Glutamatergic neuron (in vitro differentiated cells): ENCODE results near the gene FANCI. TPM values are rescaled to one million over a fixed set of nuclear protein-coding genes. Genes with fewer than 3 reads are reported as not detected.

Experiments used
- DNase-seq: peaks from one replicate; pipeline ENCODE4 v3.0.0; 2022
- H3K27ac Mint-ChIP-seq: one replicate; pipeline ENCODE4 v1.8.0; 2020; ENCODE audit warnings: mild to moderate bottlenecking, mixed read lengths, inconsistent platforms; ENCODE audit not compliant: unreplicated experiment
- H3K27me3 Mint-ChIP-seq: one replicate; pipeline ENCODE4 v1.8.0; 2020; ENCODE audit warnings: mild to moderate bottlenecking, moderate library complexity, mixed read lengths, inconsistent platforms; ENCODE audit not compliant: unreplicated experiment
- H3K36me3 Mint-ChIP-seq: one replicate; pipeline ENCODE4 v1.8.0; 2020; ENCODE audit warnings: mild to moderate bottlenecking, mixed read lengths, inconsistent platforms; ENCODE audit not compliant: unreplicated experiment
- H3K4me1 Mint-ChIP-seq: one replicate; pipeline ENCODE4 v1.8.0; 2020; ENCODE audit warnings: mild to moderate bottlenecking, low read depth, mixed read lengths, inconsistent platforms; ENCODE audit not compliant: unreplicated experiment
- H3K4me3 Mint-ChIP-seq: one replicate; pipeline ENCODE4 v1.8.0; 2020; ENCODE audit warnings: mild to moderate bottlenecking, mixed read lengths, inconsistent platforms; ENCODE audit not compliant: unreplicated experiment
- H3K9me3 Mint-ChIP-seq: one replicate; pipeline ENCODE4 v1.8.0; 2020; ENCODE audit warnings: mild to moderate bottlenecking, moderate library complexity, mixed read lengths, inconsistent platforms; ENCODE audit not compliant: unreplicated experiment
- total RNA-seq: library from RNA; stranded (reverse); fragmentation: NEBNext Ultra II Directional; extraction: Animal tissue kit (Norgen Biotek cat#: 25700); gene quantifications from one replicate; pipeline ENCODE4 v1.2.1, GENCODE V29; 2021; ENCODE audit not compliant: unreplicated experiment
- TF ChIP-seq, protein P1 (sequence below): fragments of 200-600 bp; sonication (generic); IDR thresholded peaks from one replicate; pipeline ENCODE4 v1.5.0; 2021; ENCODE audit not compliant: partially characterized antibody, unreplicated experiment

FANCI gene
- total RNA-seq, 1 donor from 2014 or later = 15.8 TPM

DNA sequence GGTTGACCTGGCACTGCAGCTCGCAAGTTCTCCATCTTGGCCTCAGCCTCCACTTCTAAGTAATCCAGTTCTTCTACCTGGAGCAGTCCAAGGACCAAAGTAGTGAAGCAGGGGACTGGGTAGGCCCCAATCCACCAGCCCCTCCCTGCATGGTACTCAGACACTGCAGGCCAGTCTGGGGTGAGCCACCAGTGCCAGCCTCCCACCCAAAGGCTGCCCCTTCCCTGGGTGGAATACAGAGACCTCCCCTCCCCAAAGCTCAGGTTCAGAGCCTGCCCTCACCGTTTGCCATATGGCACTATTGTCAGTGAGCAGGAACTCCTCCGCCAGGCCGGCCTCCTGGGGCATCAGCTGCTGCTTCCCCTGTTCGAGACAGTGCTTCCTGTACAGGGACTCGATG, 80.0 kb downstream of the FANCI start:
- Mint-ChIP-seq H3K27ac (no peak overlapping the region), H3K36me3 (peaks cover 18% of the 10 kb centered on the region), H3K27me3 (peaks cover 6% of the 10 kb centered on the region), H3K4me3 (no peak overlapping the region), H3K9me3 (peaks cover 1% of the 10 kb centered on the region), H3K4me1 (no peaks in the 10 kb centered on the region)
- TF ChIP-seq, protein P1, sequence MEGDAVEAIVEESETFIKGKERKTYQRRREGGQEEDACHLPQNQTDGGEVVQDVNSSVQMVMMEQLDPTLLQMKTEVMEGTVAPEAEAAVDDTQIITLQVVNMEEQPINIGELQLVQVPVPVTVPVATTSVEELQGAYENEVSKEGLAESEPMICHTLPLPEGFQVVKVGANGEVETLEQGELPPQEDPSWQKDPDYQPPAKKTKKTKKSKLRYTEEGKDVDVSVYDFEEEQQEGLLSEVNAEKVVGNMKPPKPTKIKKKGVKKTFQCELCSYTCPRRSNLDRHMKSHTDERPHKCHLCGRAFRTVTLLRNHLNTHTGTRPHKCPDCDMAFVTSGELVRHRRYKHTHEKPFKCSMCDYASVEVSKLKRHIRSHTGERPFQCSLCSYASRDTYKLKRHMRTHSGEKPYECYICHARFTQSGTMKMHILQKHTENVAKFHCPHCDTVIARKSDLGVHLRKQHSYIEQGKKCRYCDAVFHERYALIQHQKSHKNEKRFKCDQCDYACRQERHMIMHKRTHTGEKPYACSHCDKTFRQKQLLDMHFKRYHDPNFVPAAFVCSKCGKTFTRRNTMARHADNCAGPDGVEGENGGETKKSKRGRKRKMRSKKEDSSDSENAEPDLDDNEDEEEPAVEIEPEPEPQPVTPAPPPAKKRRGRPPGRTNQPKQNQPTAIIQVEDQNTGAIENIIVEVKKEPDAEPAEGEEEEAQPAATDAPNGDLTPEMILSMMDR = no peak
- DNase-seq = no peak

DNA sequence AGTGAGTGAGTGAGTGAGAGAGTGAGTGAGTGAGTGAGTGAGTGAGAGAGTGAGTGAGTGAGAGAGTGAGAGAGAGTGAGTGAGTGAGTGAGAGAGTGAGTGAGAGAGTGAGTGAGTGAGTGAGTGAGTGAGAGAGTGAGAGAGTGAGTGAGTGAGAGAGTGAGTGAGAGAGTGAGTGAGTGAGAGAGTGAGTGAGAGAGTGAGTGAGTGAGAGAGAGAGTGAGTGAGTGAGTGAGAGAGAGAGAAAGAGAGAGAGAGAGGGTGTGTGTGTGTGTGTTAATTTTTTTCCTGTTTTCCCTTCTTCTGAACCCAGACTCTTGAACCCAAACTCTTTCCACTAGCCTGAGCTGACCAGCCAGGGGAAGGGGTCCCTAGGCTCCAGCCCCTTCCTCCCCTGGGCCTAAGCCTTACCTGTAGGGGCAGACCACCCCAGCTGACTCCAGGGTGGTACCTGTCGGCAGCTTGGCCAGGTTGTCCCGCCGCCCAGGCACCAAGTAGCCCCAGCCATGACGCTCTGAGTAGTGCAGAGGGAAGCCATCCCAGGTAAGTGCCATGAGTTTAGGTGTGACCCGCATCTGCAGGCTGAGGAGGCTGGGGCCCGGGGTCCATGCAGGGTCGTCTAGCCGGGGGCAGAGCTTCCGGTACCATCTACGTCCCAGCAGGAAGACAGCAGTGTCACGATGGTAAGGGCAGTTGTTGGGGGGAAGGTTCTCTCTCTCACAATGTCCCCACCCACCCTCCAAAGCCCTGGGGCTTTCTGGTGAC, 81.4 kb downstream of the FANCI start:
- H3K27ac Mint-ChIP-seq = no peak overlapping the region
- DNase-seq = no peak
- H3K9me3 Mint-ChIP-seq = peaks cover 1% of the 10 kb centered on the region
- no peak overlapping the region for H3K4me3 Mint-ChIP-seq
- H3K36me3 Mint-ChIP-seq = peaks cover 18% of the 10 kb centered on the region
- H3K4me1 Mint-ChIP-seq = no peaks in the 10 kb centered on the region
- TF ChIP-seq, protein P1 = no peak
- H3K27me3 Mint-ChIP-seq = peaks cover 4% of the 10 kb centered on the region

DNA sequence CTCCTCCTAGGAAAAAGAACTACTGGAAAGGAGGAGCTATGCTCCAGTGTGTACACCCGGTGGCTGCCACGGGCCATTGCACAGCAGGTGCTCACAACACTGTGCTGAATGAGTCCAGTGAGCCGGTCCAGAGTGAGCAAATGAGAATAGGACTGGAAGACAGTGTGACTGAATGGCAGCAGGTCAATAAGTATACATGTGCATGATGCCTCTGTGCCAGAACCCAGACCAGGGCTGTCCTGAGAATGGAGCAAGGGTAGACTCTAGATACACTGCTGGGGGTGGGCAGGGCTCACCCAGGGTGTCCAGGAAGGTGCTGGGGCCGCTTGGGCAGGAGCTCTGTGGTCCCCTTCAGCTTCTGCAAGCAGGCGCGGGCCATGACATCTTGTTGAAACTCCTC, 82.5 kb downstream of the FANCI start:
- Mint-ChIP-seq H3K9me3 (peaks cover 1% of the 10 kb centered on the region), H3K4me1 (peaks cover 7% of the 10 kb centered on the region), H3K27me3 (peaks cover 6% of the 10 kb centered on the region), H3K4me3 (no peak overlapping the region), H3K36me3 (peaks cover 14% of the 10 kb centered on the region), H3K27ac (no peak overlapping the region)
- TF ChIP-seq, protein P1 = no peak
- no peak for DNase-seq

DNA sequence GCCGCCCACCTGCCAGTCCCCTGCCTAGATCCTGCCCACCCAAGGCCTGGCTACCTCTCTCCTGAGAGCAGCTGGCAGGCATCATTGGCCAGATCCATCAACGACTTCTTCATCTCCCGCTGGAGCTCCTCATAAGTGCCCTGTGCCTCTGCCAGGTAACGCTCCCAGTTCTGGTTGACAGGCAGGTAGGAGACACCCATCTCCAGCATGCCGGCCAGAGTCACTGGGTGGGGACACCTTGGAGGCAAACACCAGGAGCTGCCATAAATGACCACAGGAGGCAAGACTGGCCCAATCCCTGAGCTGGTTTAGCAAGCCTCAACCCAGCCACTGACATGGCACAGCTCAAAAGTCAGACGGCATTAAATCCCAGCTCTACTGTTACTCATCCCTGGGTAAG, 83.3 kb downstream of the FANCI start:
- Mint-ChIP-seq H3K9me3 (peaks cover 1% of the 10 kb centered on the region), H3K36me3 (peaks cover 14% of the 10 kb centered on the region), H3K27me3 (peaks cover 7% of the 10 kb centered on the region), H3K27ac (no peak overlapping the region), H3K4me3 (no peak overlapping the region), H3K4me1 (peaks cover 10% of the 10 kb centered on the region)
- no peak for DNase-seq
- TF ChIP-seq, protein P1 = no peak
